Activated CD4-positive, alpha-beta memory T cell treated with anti-CD3 and anti-CD28 coated beads, Interleukin-2, amount 10 ng/mL, durations not matched to agents 7 days and 5 days (primary cell): ENCODE results near the gene ALG2. TPM values are rescaled to one million over a fixed set of nuclear protein-coding genes. Genes with fewer than 3 reads are reported as not detected.
"Not testable (repeated sequence)": the region's sequence is repeated elsewhere in the genome, so short reads cannot be mapped to it uniquely, and the experiment has no call there.

Experiments
- CTCF ChIA-PET: fragments of 350-600 bp; sonication (Branson Sonifier 250); formaldehyde crosslinking; loops from one replicate; lab custom pipeline; 2021; ENCODE audit warnings: antibody characterized with exemption, inconsistent platforms; lab: Charles Lee
- POLR2A ChIA-PET: fragments of 350-600 bp; sonication (Branson Sonifier 250); formaldehyde crosslinking; loops from one replicate; lab custom pipeline; 2021; ENCODE audit warnings: antibody characterized with exemption; lab: Charles Lee
- DNase-seq: peaks from one replicate; pipeline ENCODE4 v3.0.0-alpha.2; 2020
- H3K27ac Mint-ChIP-seq: one replicate; pipeline ENCODE4 v1.8.0; 2021; ENCODE audit warnings: mild to moderate bottlenecking, mixed read lengths
- H3K27me3 Mint-ChIP-seq: one replicate; pipeline ENCODE4 v1.8.0; 2021; ENCODE audit warnings: mixed read lengths
- H3K36me3 Mint-ChIP-seq: one replicate; pipeline ENCODE4 v1.8.0; 2021; ENCODE audit warnings: low read depth, mixed read lengths
- H3K4me1 Mint-ChIP-seq: one replicate; pipeline ENCODE4 v1.8.0; 2021; ENCODE audit warnings: mixed read lengths
- H3K4me3 Mint-ChIP-seq: one replicate; pipeline ENCODE4 v1.8.0; 2021; ENCODE audit warnings: mild to moderate bottlenecking, mixed read lengths
- H3K9me3 Mint-ChIP-seq: one replicate; pipeline ENCODE4 v1.8.0; 2021; ENCODE audit warnings: mixed read lengths
- total RNA-seq, 2 experiments: library from RNA; stranded (reverse); gene quantifications; one replicate each; pipeline ENCODE4 v1.2.3, GENCODE V29; 2021

Gene ALG2
- total RNA-seq, 2 experiments from 2014 or later, result 30.0 to 31.9 TPM

GRCh38 chr9:99253772-99254431, 32.2 kb upstream of the ALG2 start:
- DNase-seq, result peak; percentile 78
- ChIA-PET CTCF (no interaction called here), POLR2A (interaction anchor here (0.6 to 3.3 kb wide), 3 partner anchors 32 to 902 kb away, joined by 3 to 27 read pairs (median 3); partner anchors contain the start of genes ALG2 and SEC61B)
- H3K9me3 Mint-ChIP-seq, result no peaks in the 10 kb centered on the region
- peak overlapping the region; percentile 65 for H3K27ac Mint-ChIP-seq
- H3K27me3 Mint-ChIP-seq, result no peaks in the 10 kb centered on the region
- no peaks in the 10 kb centered on the region for H3K36me3 Mint-ChIP-seq
- H3K4me3 Mint-ChIP-seq, result peak overlapping the region; percentile 49
- H3K4me1 Mint-ChIP-seq, result peaks cover 32% of the 10 kb centered on the region

- H3K36me3 Mint-ChIP-seq, result no peaks in the 10 kb centered on the region
- H3K4me3 Mint-ChIP-seq, result peak overlapping the region; percentile 49
- H3K27ac Mint-ChIP-seq, result peak overlapping the region; percentile 55
- no peaks in the 10 kb centered on the region for H3K27me3 Mint-ChIP-seq
- H3K4me1 Mint-ChIP-seq, result peaks cover 32% of the 10 kb centered on the region
- ChIA-PET POLR2A (interaction anchor here (3.3 kb wide), 1 partner anchor 31 kb away, joined by 27 read pairs; the partner anchor contains the start of genes ALG2 and SEC61B), CTCF (interaction anchor here (1.5 kb wide), 1 partner anchor 69 kb away, joined by 3 read pairs; no protein-coding TSS in a partner anchor)
- no peak for DNase-seq
- H3K9me3 Mint-ChIP-seq, result no peaks in the 10 kb centered on the region
Measured at GRCh38 chr9:99253134-99253533, 31.4 kb upstream of the ALG2 start.

GRCh38 chr9:99251157-99251556, 29.4 kb upstream of the ALG2 start:
- peaks cover 32% of the 10 kb centered on the region for H3K4me1 Mint-ChIP-seq
- no peaks in the 10 kb centered on the region for H3K36me3 Mint-ChIP-seq
- H3K9me3 Mint-ChIP-seq, result no peaks in the 10 kb centered on the region
- no peak overlapping the region for H3K27ac Mint-ChIP-seq
- no peaks in the 10 kb centered on the region for H3K27me3 Mint-ChIP-seq
- CTCF ChIA-PET, result no interaction called here
- no peak for DNase-seq
- POLR2A ChIA-PET, result no interaction called here
- no peak overlapping the region for H3K4me3 Mint-ChIP-seq

GRCh38 chr9:99249619-99250018, 27.9 kb upstream of the ALG2 start:
- ChIA-PET CTCF (interaction anchor here (0.8 kb wide), 1 partner anchor 17 kb away, joined by 3 read pairs; no protein-coding TSS in a partner anchor), POLR2A (interaction anchor here (0.5 kb wide), 1 partner anchor 572 kb away, joined by 4 read pairs; the partner anchor contains the start of gene NR4A3)
- H3K4me1 Mint-ChIP-seq, result peaks cover 29% of the 10 kb centered on the region
- no peak overlapping the region for H3K27ac Mint-ChIP-seq
- no peaks in the 10 kb centered on the region for H3K9me3 Mint-ChIP-seq
- H3K4me3 Mint-ChIP-seq, result no peak overlapping the region
- H3K36me3 Mint-ChIP-seq, result no peaks in the 10 kb centered on the region
- peak; percentile 51 for DNase-seq
- no peaks in the 10 kb centered on the region for H3K27me3 Mint-ChIP-seq

- no peak overlapping the region for H3K4me3 Mint-ChIP-seq
- H3K27me3 Mint-ChIP-seq, result no peaks in the 10 kb centered on the region
- POLR2A ChIA-PET, result interaction anchor here (1.0 kb wide), 1 partner anchor 22 kb away, joined by 3 read pairs; the partner anchor contains the start of gene SEC61B
- CTCF ChIA-PET, result interaction anchor here (1.3 kb wide), 1 partner anchor 13 kb away, joined by 6 read pairs; no protein-coding TSS in a partner anchor
- peaks cover 8% of the 10 kb centered on the region for H3K4me1 Mint-ChIP-seq
- H3K36me3 Mint-ChIP-seq, result no peaks in the 10 kb centered on the region
- no peaks in the 10 kb centered on the region for H3K9me3 Mint-ChIP-seq
- DNase-seq, result no peak
- H3K27ac Mint-ChIP-seq, result no peak overlapping the region
Measured at GRCh38 chr9:99244344-99245260, 22.9 kb upstream of the ALG2 start.

GRCh38 chr9:99241106-99241505, 19.4 kb upstream of the ALG2 start:
- H3K36me3 Mint-ChIP-seq, result peaks cover 4% of the 10 kb centered on the region
- no peaks in the 10 kb centered on the region for H3K27me3 Mint-ChIP-seq

GRCh38 chr9:99239341-99240060, 17.8 kb upstream of the ALG2 start:
- CTCF ChIA-PET, result no interaction called here
- Mint-ChIP-seq H3K27me3 (no peaks in the 10 kb centered on the region), H3K27ac (no peak overlapping the region), H3K4me3 (no peak overlapping the region), H3K4me1 (peaks cover 14% of the 10 kb centered on the region), H3K9me3 (no peaks in the 10 kb centered on the region), H3K36me3 (peaks cover 4% of the 10 kb centered on the region)
- POLR2A ChIA-PET, result no interaction called here
- no peak for DNase-seq

More at GRCh38 chr9:99241106-99241505, 19.4 kb upstream of the ALG2 start:
- H3K4me3 Mint-ChIP-seq, result no peak overlapping the region
- H3K27ac Mint-ChIP-seq, result no peak overlapping the region
- DNase-seq, result no peak
- H3K9me3 Mint-ChIP-seq, result no peaks in the 10 kb centered on the region
- peaks cover 6% of the 10 kb centered on the region for H3K4me1 Mint-ChIP-seq
- ChIA-PET CTCF (interaction anchor here (0.8 to 2.0 kb wide), 3 partner anchors 9 to 55 kb away, joined by 3 to 15 read pairs (median 6); no protein-coding TSS in a partner anchor), POLR2A (no interaction called here)

GRCh38 chr9:99238331-99238730, 16.6 kb upstream of the ALG2 start:
- no peaks in the 10 kb centered on the region for H3K9me3 Mint-ChIP-seq
- ChIA-PET CTCF (no interaction called here), POLR2A (no interaction called here)
- H3K27ac Mint-ChIP-seq, result no peak overlapping the region
- peaks cover 14% of the 10 kb centered on the region for H3K4me1 Mint-ChIP-seq
- peaks cover 5% of the 10 kb centered on the region for H3K36me3 Mint-ChIP-seq
- H3K4me3 Mint-ChIP-seq, result no peak overlapping the region
- DNase-seq, result no peak
- no peaks in the 10 kb centered on the region for H3K27me3 Mint-ChIP-seq

- DNase-seq, H3K9me3 Mint-ChIP-seq, H3K36me3 Mint-ChIP-seq, H3K4me3 Mint-ChIP-seq, CTCF ChIA-PET, POLR2A ChIA-PET, H3K27me3 Mint-ChIP-seq, H3K27ac Mint-ChIP-seq: not testable (repeated sequence)
- H3K4me1 Mint-ChIP-seq, result peaks cover 14% of the 10 kb centered on the region
Measured at GRCh38 chr9:99237849-99238248, 16.1 kb upstream of the ALG2 start.

- H3K4me3 Mint-ChIP-seq, result no peak overlapping the region
- no peak overlapping the region for H3K27ac Mint-ChIP-seq
- no peak for DNase-seq
- no peaks in the 10 kb centered on the region for H3K27me3 Mint-ChIP-seq
- H3K4me1 Mint-ChIP-seq, result peaks cover 14% of the 10 kb centered on the region
- ChIA-PET POLR2A (interaction anchor here (1.0 kb wide), 1 partner anchor 15 kb away, joined by 3 read pairs; the partner anchor contains the start of genes ALG2 and SEC61B), CTCF (no interaction called here)
- peaks cover 10% of the 10 kb centered on the region for H3K36me3 Mint-ChIP-seq
- H3K9me3 Mint-ChIP-seq, result no peaks in the 10 kb centered on the region
Measured at GRCh38 chr9:99237356-99237755, 15.6 kb upstream of the ALG2 start.

- Mint-ChIP-seq H3K36me3 (peaks cover 20% of the 10 kb centered on the region), H3K4me3 (no peak overlapping the region), H3K9me3 (no peaks in the 10 kb centered on the region), H3K27ac (no peak overlapping the region), H3K4me1 (peaks cover 14% of the 10 kb centered on the region), H3K27me3 (no peaks in the 10 kb centered on the region)
- ChIA-PET POLR2A (interaction anchor here (5.9 kb wide), 1 partner anchor 14 kb away, joined by 47 read pairs; the partner anchor contains the start of genes ALG2 and SEC61B), CTCF (no interaction called here)
- no peak for DNase-seq
Measured at GRCh38 chr9:99235926-99236634, 14.3 kb upstream of the ALG2 start.

- ChIA-PET POLR2A (interaction anchor here (5.9 kb wide), 1 partner anchor 13 kb away, joined by 47 read pairs; the partner anchor contains the start of genes ALG2 and SEC61B), CTCF (no interaction called here)
- H3K4me1 Mint-ChIP-seq, result peaks cover 14% of the 10 kb centered on the region
- no peak overlapping the region for H3K27ac Mint-ChIP-seq
- DNase-seq, result no peak
- H3K9me3 Mint-ChIP-seq, result no peaks in the 10 kb centered on the region
- no peak overlapping the region for H3K4me3 Mint-ChIP-seq
- H3K36me3 Mint-ChIP-seq, result peaks cover 30% of the 10 kb centered on the region
- H3K27me3 Mint-ChIP-seq, result no peaks in the 10 kb centered on the region
Measured at GRCh38 chr9:99235069-99235468, 13.3 kb upstream of the ALG2 start.
